SK-N-SH treated with all-trans-retinoic acid at 6 μM for 48 hours (cell line): ENCODE data around the gene DMD.

Experiments
- ATAC-seq: fragments of 200-7000 bp; cut with Tn5 transposase; 3 replicates; pipeline ENCODE4 v1.9.1; 2020; ENCODE audit warnings: mild to moderate bottlenecking, moderate library complexity
- ARNTL ChIP-seq: fragments of 450-650 bp; formaldehyde crosslinking; IDR thresholded peaks from 2 replicates; pipeline ENCODE4 v1.5.0; 2020; ENCODE audit warnings: low read depth, mild to moderate bottlenecking, moderate library complexity, borderline replicate concordance
- BACH2 ChIP-seq: fragments of 250-450 bp; sonication (Bioruptor Pico); IDR thresholded peaks from 2 replicates; pipeline ENCODE4 v1.9.0; 2021; ENCODE audit warnings: mild to moderate bottlenecking, borderline replicate concordance
- CREB5 ChIP-seq: fragments of 250-450 bp; sonication (Bioruptor Pico); IDR thresholded peaks from 2 replicates; pipeline ENCODE4 v1.5.1; 2020; ENCODE audit warnings: low read depth, mild to moderate bottlenecking, moderate library complexity
- CSDC2 ChIP-seq: fragments of 250-450 bp; sonication (Bioruptor Pico); IDR thresholded peaks from 2 replicates; pipeline ENCODE4 v1.5.0; 2020; ENCODE audit warnings: mild to moderate bottlenecking, moderate library complexity
- CSRNP3 ChIP-seq: fragments of 250-450 bp; sonication (Bioruptor Pico); IDR thresholded peaks from 2 replicates; pipeline ENCODE4 v1.5.1; 2021; ENCODE audit warnings: mild to moderate bottlenecking, moderate library complexity
- GLIS3 ChIP-seq: fragments of 250-450 bp; sonication (Bioruptor Pico); IDR thresholded peaks from 2 replicates; pipeline ENCODE4 v1.5.0; 2020; ENCODE audit warnings: mild to moderate bottlenecking, moderate library complexity
- OSR1 ChIP-seq: fragments of 250-450 bp; sonication (Bioruptor Pico); IDR thresholded peaks from 2 replicates; pipeline ENCODE4 v1.8.0; 2022; ENCODE audit warnings: moderate library complexity, mild to moderate bottlenecking, inconsistent platforms
- PATZ1 ChIP-seq: fragments of 250-450 bp; sonication (Bioruptor Pico); IDR thresholded peaks from 2 replicates; pipeline ENCODE4 v1.8.0; 2020; ENCODE audit warnings: mild to moderate bottlenecking, moderate library complexity, borderline replicate concordance
- PPARA ChIP-seq: fragments of 250-450 bp; sonication (Bioruptor Pico); IDR thresholded peaks from 2 replicates; pipeline ENCODE4 v1.5.0; 2020; ENCODE audit warnings: mild to moderate bottlenecking, borderline replicate concordance
- RARB ChIP-seq: fragments of 250-450 bp; sonication (Bioruptor Pico); IDR thresholded peaks from 2 replicates; pipeline ENCODE4 v1.8.0; 2021; ENCODE audit warnings: mild to moderate bottlenecking, moderate library complexity
- SNAI2 ChIP-seq: fragments of 250-450 bp; sonication (Bioruptor Pico); IDR thresholded peaks from 2 replicates; pipeline ENCODE4 v1.5.0; 2020; ENCODE audit warnings: mild to moderate bottlenecking, moderate library complexity
- TCF4 ChIP-seq: fragments of 250-450 bp; sonication (Bioruptor Pico); IDR thresholded peaks from 2 replicates; pipeline ENCODE4 v1.8.0; 2021; ENCODE audit warnings: mild to moderate bottlenecking, moderate library complexity, borderline replicate concordance
- TOX ChIP-seq: fragments of 250-450 bp; sonication (Bioruptor Pico); IDR thresholded peaks from 2 replicates; pipeline ENCODE4 v1.8.0; 2021; ENCODE audit warnings: mild to moderate bottlenecking, moderate library complexity, borderline replicate concordance
- ZC3H10 ChIP-seq: fragments of 250-450 bp; sonication (Bioruptor Pico); IDR thresholded peaks from 2 replicates; pipeline ENCODE4 v1.5.1; 2021; ENCODE audit warnings: mild to moderate bottlenecking, moderate library complexity
- ZFP3 ChIP-seq: fragments of 250-450 bp; sonication (Bioruptor Pico); IDR thresholded peaks from 2 replicates; pipeline ENCODE4 v1.5.0; 2020; ENCODE audit warnings: mild to moderate bottlenecking, moderate library complexity
- ZFP30 ChIP-seq: fragments of 450-650 bp; formaldehyde crosslinking; IDR thresholded peaks from 2 replicates; pipeline ENCODE4 v1.5.0; 2022; ENCODE audit warnings: mild to moderate bottlenecking, moderate library complexity
- ZNF565 ChIP-seq: fragments of 450-650 bp; formaldehyde crosslinking; conservative IDR thresholded peaks from 2 replicates; pipeline ENCODE4 v1.5.0; 2020; ENCODE audit warnings: low read depth, mild to moderate bottlenecking, moderate library complexity
- ZNF70 ChIP-seq: fragments of 450-650 bp; formaldehyde crosslinking; IDR thresholded peaks from 2 replicates; pipeline ENCODE4 v1.5.0; 2020; ENCODE audit warnings: mild to moderate bottlenecking, moderate library complexity
- ZNF8 ChIP-seq: fragments of 450-650 bp; formaldehyde crosslinking; IDR thresholded peaks from 2 replicates; pipeline ENCODE4 v1.5.0; 2020; ENCODE audit warnings: mild to moderate bottlenecking, moderate library complexity
- TF ChIP-seq, protein P1 (sequence below): fragments of 250-450 bp; sonication (Bioruptor Pico); IDR thresholded peaks from 2 replicates; pipeline ENCODE4 v1.5.0; 2020; ENCODE audit warnings: mild to moderate bottlenecking, moderate library complexity

Gene DMD

DNA sequence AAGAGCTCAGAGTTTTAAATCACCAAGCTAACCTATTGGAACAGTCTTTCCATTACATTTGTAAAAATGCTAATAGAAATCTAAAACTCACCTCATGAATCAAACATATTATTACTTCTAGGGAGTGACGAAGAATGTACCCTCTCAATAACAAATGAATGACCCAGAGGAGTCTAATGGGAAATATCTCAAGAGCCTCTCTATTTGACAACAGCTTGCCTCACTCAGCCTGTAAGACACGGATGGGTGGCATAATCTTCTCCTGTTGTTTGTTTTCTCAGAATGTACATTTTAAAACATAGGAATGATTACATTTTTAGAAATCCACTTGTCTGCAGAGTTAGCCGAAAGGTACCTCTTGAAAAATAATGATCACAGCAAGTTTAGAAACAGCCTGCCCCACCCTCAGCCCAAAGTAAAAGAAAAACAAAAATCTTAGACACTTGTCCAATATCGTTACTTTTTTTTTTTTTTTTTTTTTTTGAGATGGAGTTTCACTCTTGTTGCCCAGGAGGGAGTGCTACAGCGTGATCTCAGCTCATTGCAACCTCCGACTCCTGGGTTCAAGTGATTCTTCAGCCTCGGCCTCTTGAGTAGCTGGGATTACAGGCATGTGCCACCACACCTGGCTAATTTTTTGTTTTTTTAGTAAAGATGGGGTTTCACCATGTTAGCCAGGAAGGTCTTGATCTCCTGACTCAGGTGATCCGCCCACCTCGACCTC, 1955.9 kb downstream of the DMD start (continued):
- TF ChIP-seq, protein P1, sequence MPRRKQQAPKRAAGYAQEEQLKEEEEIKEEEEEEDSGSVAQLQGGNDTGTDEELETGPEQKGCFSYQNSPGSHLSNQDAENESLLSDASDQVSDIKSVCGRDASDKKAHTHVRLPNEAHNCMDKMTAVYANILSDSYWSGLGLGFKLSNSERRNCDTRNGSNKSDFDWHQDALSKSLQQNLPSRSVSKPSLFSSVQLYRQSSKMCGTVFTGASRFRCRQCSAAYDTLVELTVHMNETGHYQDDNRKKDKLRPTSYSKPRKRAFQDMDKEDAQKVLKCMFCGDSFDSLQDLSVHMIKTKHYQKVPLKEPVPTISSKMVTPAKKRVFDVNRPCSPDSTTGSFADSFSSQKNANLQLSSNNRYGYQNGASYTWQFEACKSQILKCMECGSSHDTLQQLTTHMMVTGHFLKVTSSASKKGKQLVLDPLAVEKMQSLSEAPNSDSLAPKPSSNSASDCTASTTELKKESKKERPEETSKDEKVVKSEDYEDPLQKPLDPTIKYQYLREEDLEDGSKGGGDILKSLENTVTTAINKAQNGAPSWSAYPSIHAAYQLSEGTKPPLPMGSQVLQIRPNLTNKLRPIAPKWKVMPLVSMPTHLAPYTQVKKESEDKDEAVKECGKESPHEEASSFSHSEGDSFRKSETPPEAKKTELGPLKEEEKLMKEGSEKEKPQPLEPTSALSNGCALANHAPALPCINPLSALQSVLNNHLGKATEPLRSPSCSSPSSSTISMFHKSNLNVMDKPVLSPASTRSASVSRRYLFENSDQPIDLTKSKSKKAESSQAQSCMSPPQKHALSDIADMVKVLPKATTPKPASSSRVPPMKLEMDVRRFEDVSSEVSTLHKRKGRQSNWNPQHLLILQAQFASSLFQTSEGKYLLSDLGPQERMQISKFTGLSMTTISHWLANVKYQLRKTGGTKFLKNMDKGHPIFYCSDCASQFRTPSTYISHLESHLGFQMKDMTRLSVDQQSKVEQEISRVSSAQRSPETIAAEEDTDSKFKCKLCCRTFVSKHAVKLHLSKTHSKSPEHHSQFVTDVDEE, result no peak
- no peak for TF ChIP-seq RARB (CRISPR knock-in tag)

- ATAC-seq, result no peak
- TF ChIP-seq ZFP3 (CRISPR knock-in tag) (no peak), TCF4 (CRISPR knock-in tag) (no peak), ZC3H10 (no peak), CREB5 (no peak), SNAI2 (CRISPR knock-in tag) (no peak), CSRNP3 (CRISPR knock-in tag) (no peak), ARNTL (CRISPR knock-in tag) (no peak), ZFP30 (CRISPR knock-in tag) (no peak), ZNF565 (CRISPR knock-in tag) (no peak), PPARA (no peak), GLIS3 (no peak), PATZ1 (no peak), TOX (CRISPR knock-in tag) (no peak), CSDC2 (CRISPR knock-in tag) (no peak), ZNF70 (CRISPR knock-in tag) (no peak), ZNF8 (CRISPR knock-in tag) (no peak)
- TF ChIP-seq, protein P1, result no peak
These were observed 1959.2 kb downstream of the DMD start for GRCh38 chrX:31252133-31252532.

- TF ChIP-seq RARB (CRISPR knock-in tag) (no peak), ZC3H10 (no peak), OSR1 (no peak)
These were observed 1960.0 kb downstream of the DMD start for GRCh38 chrX:31251336-31251735.

DNA sequence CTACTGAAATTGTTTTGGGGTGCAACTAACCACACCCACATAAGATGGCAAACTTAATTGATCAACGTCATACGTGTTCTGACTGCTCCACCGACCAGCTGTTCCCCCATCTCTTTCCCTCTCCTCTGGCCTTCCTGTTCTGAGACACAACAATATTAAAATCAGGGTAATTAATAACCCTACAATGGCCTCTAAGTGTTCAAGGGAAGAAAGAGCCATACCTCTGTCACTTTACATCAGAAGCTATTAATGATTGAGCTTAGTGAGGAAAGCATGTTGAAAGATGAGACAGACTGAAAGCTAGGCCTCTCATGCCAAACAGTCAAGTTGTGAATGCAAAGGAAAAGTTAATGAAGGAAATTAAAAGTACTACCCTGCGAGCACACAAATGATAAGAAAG, 1965.6 kb downstream of the DMD start:
- ATAC-seq, result no peak
- no peak for TF ChIP-seq ARNTL (CRISPR knock-in tag)
- TF ChIP-seq, protein P1, result no peak
- TF ChIP-seq CSRNP3 (CRISPR knock-in tag), result no peak
- TF ChIP-seq BACH2 (CRISPR knock-in tag), result no peak
- TF ChIP-seq CREB5, result no peak

More at GRCh38 chrX:31251336-31251735, 1960.0 kb downstream of the DMD start:
- no peak for ATAC-seq
